GM12872 (cell line): Measurements from ENCODE around the gene CACNA1C.

Experiments
- TF ChIP-seq, protein P1 (sequence below): IDR thresholded peaks from 3 replicates; pipeline ENCODE4 v1.5.1; 2011; ENCODE audit warnings: low read depth, mild to moderate bottlenecking, low read length, moderate library complexity; ENCODE audit not compliant: insufficient read depth

The CACNA1C gene

DNA sequence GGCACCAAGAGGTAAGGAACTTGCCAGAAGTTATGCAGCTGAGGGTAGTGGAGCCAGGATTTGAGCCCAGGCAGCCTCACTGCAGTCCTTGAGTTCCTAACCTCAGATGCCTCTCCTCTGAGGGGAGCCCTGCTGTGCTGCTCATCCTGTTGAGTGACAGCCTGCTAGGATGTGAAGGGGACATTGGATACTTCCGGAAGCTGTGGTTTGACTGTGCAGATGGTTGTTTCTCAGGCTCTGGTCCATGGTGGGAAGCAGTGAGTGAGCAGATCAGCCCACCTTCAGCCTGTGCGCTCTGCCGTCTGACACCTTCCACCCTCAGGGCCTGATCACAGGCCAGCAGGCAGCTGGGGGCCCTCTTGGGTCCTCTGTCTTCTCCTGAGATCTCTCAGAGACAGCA is 253.2 kb downstream of the CACNA1C start:
- TF ChIP-seq, protein P1, sequence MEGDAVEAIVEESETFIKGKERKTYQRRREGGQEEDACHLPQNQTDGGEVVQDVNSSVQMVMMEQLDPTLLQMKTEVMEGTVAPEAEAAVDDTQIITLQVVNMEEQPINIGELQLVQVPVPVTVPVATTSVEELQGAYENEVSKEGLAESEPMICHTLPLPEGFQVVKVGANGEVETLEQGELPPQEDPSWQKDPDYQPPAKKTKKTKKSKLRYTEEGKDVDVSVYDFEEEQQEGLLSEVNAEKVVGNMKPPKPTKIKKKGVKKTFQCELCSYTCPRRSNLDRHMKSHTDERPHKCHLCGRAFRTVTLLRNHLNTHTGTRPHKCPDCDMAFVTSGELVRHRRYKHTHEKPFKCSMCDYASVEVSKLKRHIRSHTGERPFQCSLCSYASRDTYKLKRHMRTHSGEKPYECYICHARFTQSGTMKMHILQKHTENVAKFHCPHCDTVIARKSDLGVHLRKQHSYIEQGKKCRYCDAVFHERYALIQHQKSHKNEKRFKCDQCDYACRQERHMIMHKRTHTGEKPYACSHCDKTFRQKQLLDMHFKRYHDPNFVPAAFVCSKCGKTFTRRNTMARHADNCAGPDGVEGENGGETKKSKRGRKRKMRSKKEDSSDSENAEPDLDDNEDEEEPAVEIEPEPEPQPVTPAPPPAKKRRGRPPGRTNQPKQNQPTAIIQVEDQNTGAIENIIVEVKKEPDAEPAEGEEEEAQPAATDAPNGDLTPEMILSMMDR = no peak

DNA sequence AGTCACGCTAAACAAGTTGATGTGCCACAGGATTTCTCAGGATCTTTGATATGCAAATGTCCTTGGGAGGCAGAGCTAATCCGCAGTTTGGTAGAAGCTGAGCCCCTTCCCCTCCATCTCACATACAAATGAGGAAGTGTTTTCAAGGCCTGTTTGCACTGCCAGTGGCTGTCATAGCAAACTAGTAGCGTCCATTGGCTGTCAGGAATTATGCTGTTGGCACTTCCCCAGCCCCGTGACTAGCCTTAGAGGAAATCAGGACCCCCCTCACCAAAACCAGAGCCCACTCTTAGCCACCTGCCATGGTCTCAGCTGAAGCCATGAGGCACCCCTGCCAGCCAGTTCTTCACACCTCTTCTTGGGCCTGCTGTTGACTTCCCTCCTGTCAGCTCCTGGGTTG is 253.9 kb downstream of the CACNA1C start:
- TF ChIP-seq, protein P1 = no peak

DNA sequence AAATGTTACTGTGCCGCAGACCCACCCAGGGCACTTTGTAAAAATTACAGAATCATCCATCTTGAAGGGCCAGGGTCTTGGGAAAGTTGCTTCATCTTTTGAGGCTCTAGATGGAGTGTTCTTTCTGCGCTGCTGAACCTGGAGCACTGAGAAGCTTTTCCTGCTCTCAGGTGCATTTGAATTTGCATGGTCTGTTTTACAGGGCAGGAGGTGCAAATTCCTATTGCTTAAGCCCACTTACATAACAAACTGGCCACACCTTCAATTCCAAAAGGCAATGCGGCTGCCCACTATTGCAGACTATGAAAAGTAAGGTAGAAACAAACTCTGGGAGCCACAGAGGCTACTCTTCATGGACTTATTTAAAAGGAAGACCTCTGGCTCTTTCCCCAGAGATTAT is 254.8 kb downstream of the CACNA1C start:
- TF ChIP-seq, protein P1 = no peak

DNA sequence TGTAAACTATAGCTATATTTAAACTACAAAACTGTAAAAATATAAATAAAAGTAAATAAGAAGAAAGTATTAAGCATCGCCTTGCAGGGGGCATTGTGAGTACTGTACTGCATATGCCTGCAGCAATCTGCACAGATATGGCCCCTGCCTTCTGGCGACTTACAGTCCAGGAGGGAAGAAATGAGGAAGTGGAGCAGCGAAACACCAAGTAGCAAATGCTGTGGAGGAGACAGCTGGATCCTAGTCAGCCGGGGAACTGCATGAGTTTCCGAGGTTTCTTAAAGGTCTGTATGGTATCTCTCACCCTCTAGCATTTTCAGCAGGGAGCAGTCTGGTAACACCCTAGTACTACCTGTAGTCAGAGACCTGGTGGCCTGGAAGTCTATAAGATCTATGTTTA is 256.9 kb downstream of the CACNA1C start:
- TF ChIP-seq, protein P1 = no peak

DNA sequence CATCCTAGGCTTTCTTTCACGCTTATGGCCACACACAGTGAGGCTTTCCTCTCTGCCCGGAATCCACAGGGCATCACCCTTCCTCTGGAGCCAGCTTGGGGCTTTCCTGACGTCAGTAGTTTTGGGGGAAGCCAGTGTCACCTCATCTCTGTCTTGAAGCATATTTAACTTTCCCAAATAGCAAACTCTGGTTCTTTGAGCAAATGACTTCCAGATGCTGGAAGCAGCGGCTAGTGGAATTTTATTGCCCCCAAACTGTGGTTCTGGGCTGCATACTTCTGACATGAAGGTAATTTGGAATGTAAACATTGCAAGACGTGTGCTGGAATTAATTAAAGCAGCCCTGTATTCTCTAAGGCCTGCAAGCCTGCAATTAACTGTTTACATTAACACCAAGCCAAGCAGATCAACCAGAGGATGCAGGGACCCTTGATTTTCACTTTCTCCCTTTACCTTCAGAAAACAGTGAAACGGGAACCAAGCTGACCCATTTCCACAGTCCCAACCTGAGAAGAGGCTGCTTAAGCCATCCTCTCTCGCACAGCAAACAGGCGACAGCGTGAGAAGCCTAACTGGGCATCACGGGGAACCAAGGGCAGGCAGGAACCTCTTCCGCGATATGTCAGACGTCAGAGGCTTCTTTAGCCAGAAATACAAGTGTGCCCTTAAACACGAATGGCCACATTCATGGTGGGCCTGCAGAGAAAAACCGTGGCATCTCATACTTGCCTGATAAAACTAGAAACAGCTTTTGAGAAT is 258.4 kb downstream of the CACNA1C start:
- TF ChIP-seq, protein P1 = no peak

DNA sequence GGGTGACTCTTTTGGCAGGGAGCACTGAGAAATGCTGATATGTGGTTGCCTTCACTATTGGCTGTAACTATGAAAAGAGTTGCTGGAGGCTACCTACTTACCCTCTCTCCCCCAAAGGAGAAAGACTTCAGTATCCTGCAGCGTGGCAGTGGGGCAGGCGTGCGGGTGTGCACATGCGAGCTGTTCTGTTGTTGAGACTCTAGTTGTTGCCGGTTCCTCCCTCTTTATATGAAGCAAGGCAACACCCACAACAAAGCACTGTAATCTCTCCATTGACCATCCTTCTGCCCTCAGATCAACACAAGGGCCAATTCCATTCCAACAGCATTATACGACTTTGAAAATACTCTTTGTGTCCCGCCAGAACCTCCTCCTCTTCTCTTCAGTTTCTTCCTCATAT is 259.4 kb downstream of the CACNA1C start:
- TF ChIP-seq, protein P1 = no peak

DNA sequence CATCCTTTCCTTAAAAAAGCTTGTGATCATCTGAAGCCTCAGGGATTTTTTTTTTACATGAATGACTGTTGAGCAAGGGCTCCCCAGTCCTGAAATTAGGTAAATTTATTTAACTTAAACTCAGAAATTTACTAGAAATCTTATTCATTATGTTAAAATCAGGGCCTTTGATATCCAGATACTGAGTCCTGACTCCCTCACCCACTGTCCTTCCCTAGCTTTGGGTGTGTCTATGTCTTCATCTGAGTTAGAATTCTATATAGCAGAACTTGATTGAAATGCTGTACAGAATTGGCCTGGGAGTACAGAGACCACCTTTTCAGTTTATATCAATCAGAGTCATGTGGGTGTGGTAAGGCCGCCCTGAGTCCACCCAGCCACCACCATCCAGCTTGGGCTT is 260.0 kb downstream of the CACNA1C start:
- TF ChIP-seq, protein P1 = no peak
